MM.1S (cell line): Measurements from ENCODE around the gene SORCS2.

Source experiments
- CTCF ChIP-seq: fragments of 300-600 bp; sonication (generic); IDR thresholded peaks from 2 replicates; pipeline ENCODE4 v1.5.1; 2016; ENCODE audit warnings: antibody characterized with exemption, low read length, mixed read lengths
- EZH2phosphoT487 ChIP-seq: fragments of 300-600 bp; sonication (generic); IDR thresholded peaks from 2 replicates; pipeline ENCODE4 v1.6.1; 2018; ENCODE audit warnings: antibody characterized with exemption, low read length

GRCh38 chr4:7348946-7349900 is 156.9 kb downstream of the SORCS2 start:
- no peak for TF ChIP-seq CTCF
- TF ChIP-seq EZH2phosphoT487, result no peak
